Activated naive CD8-positive, alpha-beta T cell treated with anti-CD3 and anti-CD28 coated beads, Interleukin-2, amount 50 U/mL, for 24 hours (primary cell): Measurements from ENCODE around the gene PXYLP1.

ENCODE experiments used
- ATAC-seq: fragments of 150-1000 bp; cut with Tn5 transposase; one replicate; pipeline ENCODE4 v1.10.0; 2021
- DNase-seq: peaks from one replicate; pipeline ENCODE4 v3.0.0; 2021
- H3K27ac Mint-ChIP-seq: one replicate; pipeline ENCODE4 v1.8.0; 2021; ENCODE audit warnings: mild to moderate bottlenecking, mixed read lengths
- H3K27me3 Mint-ChIP-seq: one replicate; pipeline ENCODE4 v1.8.0; 2021; ENCODE audit warnings: mixed read lengths
- H3K36me3 Mint-ChIP-seq: one replicate; pipeline ENCODE4 v1.8.0; 2021; ENCODE audit warnings: low read depth, mixed read lengths
- H3K4me1 Mint-ChIP-seq: one replicate; pipeline ENCODE4 v1.8.0; 2021; ENCODE audit warnings: mixed read lengths
- H3K4me3 Mint-ChIP-seq: one replicate; pipeline ENCODE4 v1.8.0; 2021; ENCODE audit warnings: mild to moderate bottlenecking, moderate library complexity, mixed read lengths
- H3K9me3 Mint-ChIP-seq: one replicate; pipeline ENCODE4 v1.8.0; 2021; ENCODE audit warnings: mixed read lengths

The PXYLP1 gene

DNA sequence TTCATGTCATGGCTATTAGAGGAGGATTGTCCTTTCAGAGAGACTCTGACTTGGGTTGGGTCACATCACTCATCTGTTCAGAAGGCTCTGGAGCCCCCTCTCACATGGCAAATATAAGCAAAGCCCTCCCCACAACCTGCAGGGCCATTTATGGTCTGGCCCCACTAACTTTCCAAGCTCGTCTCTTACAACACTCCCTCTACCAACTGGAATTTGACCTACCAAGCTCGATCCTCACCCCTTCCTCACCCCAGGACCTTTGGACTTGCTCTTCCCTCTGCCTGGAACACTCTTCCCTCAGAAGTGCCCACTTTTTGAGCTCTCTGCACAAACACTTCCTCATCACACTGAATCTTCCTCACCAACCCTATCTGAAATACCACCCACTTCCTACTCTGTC is 14.2 kb upstream of the PXYLP1 start:
- no peak for ATAC-seq

DNA sequence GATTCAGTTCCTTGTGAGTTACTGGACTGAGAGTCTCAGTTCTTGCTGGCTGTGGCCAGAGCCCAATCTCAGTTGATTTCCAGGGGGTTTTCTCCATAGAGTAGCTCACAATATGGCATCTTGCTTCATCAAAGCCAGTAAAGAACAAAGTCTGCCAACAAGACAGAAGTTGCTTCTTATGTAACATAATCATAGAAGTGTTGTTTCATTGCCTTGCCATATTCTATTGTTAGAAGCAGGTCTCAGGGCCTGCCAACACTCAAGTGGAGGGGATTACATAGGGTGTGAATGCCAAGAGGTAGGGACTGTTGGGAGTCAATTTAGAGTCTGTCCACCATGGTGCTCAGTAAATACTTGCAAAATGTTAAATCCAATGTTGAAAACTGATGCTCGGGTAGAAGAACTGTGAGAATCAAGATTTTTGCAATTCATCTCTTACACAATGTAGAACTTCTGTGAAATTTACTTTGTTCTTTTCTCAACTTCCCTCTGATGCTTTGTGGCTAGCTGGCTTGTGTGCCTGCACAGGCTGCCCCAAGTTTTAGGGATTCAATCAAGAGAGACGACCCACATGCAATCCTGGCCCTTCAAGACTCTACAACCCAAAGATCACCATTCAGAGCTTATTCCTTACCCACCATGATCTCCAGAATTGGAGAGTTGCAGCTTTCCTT is 13.3 kb upstream of the PXYLP1 start:
- no peaks in the 10 kb centered on the region for H3K4me1 Mint-ChIP-seq
- peaks cover 1% of the 10 kb centered on the region for H3K9me3 Mint-ChIP-seq
- H3K27me3 Mint-ChIP-seq, result peaks cover 7% of the 10 kb centered on the region
- H3K27ac Mint-ChIP-seq, result no peak overlapping the region
- DNase-seq, result no peak
- no peak for ATAC-seq
- no peak overlapping the region for H3K4me3 Mint-ChIP-seq
- H3K36me3 Mint-ChIP-seq, result no peaks in the 10 kb centered on the region

More for the DNA sequence above, 14.2 kb upstream of the PXYLP1 start:
- H3K4me3 Mint-ChIP-seq, result no peak overlapping the region
- no peak overlapping the region for H3K27ac Mint-ChIP-seq
- H3K36me3 Mint-ChIP-seq, result no peaks in the 10 kb centered on the region
- peaks cover 7% of the 10 kb centered on the region for H3K27me3 Mint-ChIP-seq
- H3K4me1 Mint-ChIP-seq, result no peaks in the 10 kb centered on the region
- no peak for DNase-seq
- H3K9me3 Mint-ChIP-seq, result no peaks in the 10 kb centered on the region

DNA sequence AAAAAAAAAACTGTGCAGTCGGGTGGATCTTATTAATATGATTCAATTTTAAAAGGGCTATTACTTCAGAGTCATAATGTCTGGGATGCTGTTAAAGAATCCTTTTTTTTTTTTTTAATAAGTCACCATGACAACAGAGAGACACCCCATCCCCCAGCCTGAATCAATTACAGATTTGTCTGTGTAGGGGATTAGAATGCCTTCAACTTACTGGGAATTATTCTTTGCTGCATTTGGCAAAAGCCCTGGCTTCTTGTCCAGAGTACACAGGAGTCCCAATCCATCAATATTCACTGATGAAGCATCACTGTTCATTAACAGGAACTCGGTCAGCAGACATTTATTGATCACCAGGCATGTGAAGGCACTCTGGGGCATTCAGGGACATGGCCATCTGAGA is 12.7 kb upstream of the PXYLP1 start:
- H3K4me1 Mint-ChIP-seq, result no peaks in the 10 kb centered on the region
- no peak for ATAC-seq
- peaks cover 6% of the 10 kb centered on the region for H3K9me3 Mint-ChIP-seq
- peaks cover 7% of the 10 kb centered on the region for H3K27me3 Mint-ChIP-seq
- DNase-seq, result no peak
- H3K36me3 Mint-ChIP-seq, result no peaks in the 10 kb centered on the region
- H3K4me3 Mint-ChIP-seq, result no peak overlapping the region
- no peak overlapping the region for H3K27ac Mint-ChIP-seq

GRCh38 chr3:141223673-141224166 is 7.9 kb upstream of the PXYLP1 start:
- H3K4me3 Mint-ChIP-seq, result no peak overlapping the region
- H3K27ac Mint-ChIP-seq, result no peak overlapping the region
- no peaks in the 10 kb centered on the region for H3K4me1 Mint-ChIP-seq
- H3K36me3 Mint-ChIP-seq, result no peaks in the 10 kb centered on the region
- H3K9me3 Mint-ChIP-seq, result peaks cover 6% of the 10 kb centered on the region
- no peaks in the 10 kb centered on the region for H3K27me3 Mint-ChIP-seq
- ATAC-seq, result no peak
- no peak for DNase-seq

GRCh38 chr3:141225939-141226338 is 5.7 kb upstream of the PXYLP1 start:
- Mint-ChIP-seq H3K36me3 (no peaks in the 10 kb centered on the region), H3K27me3 (no peaks in the 10 kb centered on the region), H3K27ac (no peak overlapping the region), H3K4me3 (no peak overlapping the region), H3K9me3 (peaks cover 6% of the 10 kb centered on the region), H3K4me1 (peaks cover 11% of the 10 kb centered on the region)
- DNase-seq, result no peak
- ATAC-seq, result no peak

GRCh38 chr3:141227216-141227615 is 4.4 kb upstream of the PXYLP1 start:
- Mint-ChIP-seq H3K4me3 (no peak overlapping the region), H3K36me3 (no peaks in the 10 kb centered on the region), H3K27me3 (no peaks in the 10 kb centered on the region), H3K27ac (no peak overlapping the region), H3K9me3 (peaks cover 6% of the 10 kb centered on the region), H3K4me1 (peaks cover 12% of the 10 kb centered on the region)
- ATAC-seq, result no peak
- DNase-seq, result no peak

GRCh38 chr3:141227752-141228151 is 3.9 kb upstream of the PXYLP1 start:
- ATAC-seq, result no peak
- no peaks in the 10 kb centered on the region for H3K27me3 Mint-ChIP-seq
- H3K4me3 Mint-ChIP-seq, result no peak overlapping the region
- DNase-seq, result no peak
- peaks cover 6% of the 10 kb centered on the region for H3K9me3 Mint-ChIP-seq
- H3K27ac Mint-ChIP-seq, result no peak overlapping the region
- H3K4me1 Mint-ChIP-seq, result peaks cover 16% of the 10 kb centered on the region
- H3K36me3 Mint-ChIP-seq, result no peaks in the 10 kb centered on the region

GRCh38 chr3:141228395-141228794 is 3.2 kb upstream of the PXYLP1 start:
- H3K27me3 Mint-ChIP-seq, result no peaks in the 10 kb centered on the region
- no peak for DNase-seq
- peaks cover 22% of the 10 kb centered on the region for H3K4me1 Mint-ChIP-seq
- no peak overlapping the region for H3K4me3 Mint-ChIP-seq
- no peak overlapping the region for H3K27ac Mint-ChIP-seq
- H3K9me3 Mint-ChIP-seq, result peaks cover 4% of the 10 kb centered on the region
- H3K36me3 Mint-ChIP-seq, result no peaks in the 10 kb centered on the region
- no peak for ATAC-seq

DNA sequence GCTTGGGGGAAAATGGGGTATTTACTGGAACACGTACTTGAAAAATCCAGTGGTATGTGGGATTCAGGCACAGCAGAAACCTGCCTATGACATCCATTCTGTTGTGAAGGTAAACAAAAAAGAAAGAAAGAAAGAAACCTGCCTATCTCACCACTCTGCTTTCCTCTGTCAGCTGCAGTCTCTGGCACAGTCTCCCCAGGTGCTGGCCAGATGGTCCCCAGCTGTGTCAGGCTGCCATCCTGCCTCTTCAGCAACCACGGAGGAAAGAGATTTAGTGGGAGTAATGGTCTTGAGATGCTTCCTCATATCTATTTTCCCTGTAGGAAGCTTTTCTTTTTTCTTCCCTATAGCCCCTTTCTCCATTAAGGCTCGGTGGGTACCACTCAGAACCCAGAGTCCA is 2.5 kb upstream of the PXYLP1 start:
- Mint-ChIP-seq H3K27me3 (no peaks in the 10 kb centered on the region), H3K9me3 (no peaks in the 10 kb centered on the region), H3K36me3 (no peaks in the 10 kb centered on the region), H3K4me3 (no peak overlapping the region), H3K4me1 (peaks cover 27% of the 10 kb centered on the region), H3K27ac (no peak overlapping the region)
- ATAC-seq (no peak), DNase-seq (no peak)

GRCh38 chr3:141230293-141230692 is 1.3 kb upstream of the PXYLP1 start:
- H3K27me3 Mint-ChIP-seq, result no peaks in the 10 kb centered on the region
- peaks cover 36% of the 10 kb centered on the region for H3K4me1 Mint-ChIP-seq
- H3K36me3 Mint-ChIP-seq, result no peaks in the 10 kb centered on the region
- ATAC-seq (no peak), DNase-seq (no peak)
- H3K27ac Mint-ChIP-seq, result peak overlapping the region; percentile 95
- peak overlapping the region; percentile 86 for H3K4me3 Mint-ChIP-seq
- H3K9me3 Mint-ChIP-seq, result no peaks in the 10 kb centered on the region

DNA sequence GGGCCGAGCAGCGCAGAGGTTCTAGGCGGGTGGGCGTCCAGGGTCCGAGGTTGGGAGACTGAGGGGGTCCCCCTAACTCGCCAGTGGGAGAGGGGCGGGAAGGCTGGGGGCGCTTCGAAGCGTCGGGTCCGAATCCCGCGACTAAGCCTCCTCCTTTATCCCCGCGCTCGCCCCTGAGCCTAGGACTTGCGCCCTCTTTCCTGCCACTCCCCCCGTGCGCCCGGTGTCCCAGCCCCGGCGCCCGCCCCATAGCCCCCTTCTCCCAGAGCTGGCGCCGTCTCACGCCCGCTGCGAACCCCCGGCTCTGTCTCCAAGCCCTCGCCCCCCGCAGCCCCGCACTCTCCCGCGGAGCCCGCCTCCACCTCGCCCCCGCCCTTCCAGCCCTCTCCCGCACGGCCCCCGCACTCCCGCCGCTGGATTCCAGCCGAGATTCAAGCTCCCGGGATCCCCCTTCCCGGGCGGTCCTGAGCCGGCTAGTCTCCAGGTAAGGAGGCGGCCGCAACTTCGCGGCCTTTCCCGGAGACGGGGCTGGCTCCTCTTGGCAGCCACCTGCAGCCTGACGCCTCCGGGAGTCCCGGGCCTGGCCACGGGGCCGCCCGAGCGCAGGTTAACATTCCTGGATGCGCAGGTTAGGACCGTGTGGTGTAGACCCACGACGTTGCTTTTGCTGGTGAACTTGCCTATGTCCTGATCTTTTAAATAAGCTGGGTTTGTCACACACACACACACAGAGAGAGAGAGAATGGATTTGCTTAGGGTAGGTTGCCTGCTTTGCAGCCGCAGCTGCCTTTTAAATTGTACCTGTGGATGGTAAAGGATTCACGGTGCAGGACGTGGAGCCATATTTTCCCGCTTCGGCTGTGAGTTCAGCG is 563 bp downstream of the PXYLP1 start:
- no peaks in the 10 kb centered on the region for H3K9me3 Mint-ChIP-seq
- H3K27ac Mint-ChIP-seq, result peak overlapping the region; percentile 81
- no peaks in the 10 kb centered on the region for H3K27me3 Mint-ChIP-seq
- H3K36me3 Mint-ChIP-seq, result peaks cover 5% of the 10 kb centered on the region
- ATAC-seq (peak; percentile 5), DNase-seq (peak; percentile 31)
- peak overlapping the region; percentile 83 for H3K4me3 Mint-ChIP-seq
- peaks cover 50% of the 10 kb centered on the region for H3K4me1 Mint-ChIP-seq

DNA sequence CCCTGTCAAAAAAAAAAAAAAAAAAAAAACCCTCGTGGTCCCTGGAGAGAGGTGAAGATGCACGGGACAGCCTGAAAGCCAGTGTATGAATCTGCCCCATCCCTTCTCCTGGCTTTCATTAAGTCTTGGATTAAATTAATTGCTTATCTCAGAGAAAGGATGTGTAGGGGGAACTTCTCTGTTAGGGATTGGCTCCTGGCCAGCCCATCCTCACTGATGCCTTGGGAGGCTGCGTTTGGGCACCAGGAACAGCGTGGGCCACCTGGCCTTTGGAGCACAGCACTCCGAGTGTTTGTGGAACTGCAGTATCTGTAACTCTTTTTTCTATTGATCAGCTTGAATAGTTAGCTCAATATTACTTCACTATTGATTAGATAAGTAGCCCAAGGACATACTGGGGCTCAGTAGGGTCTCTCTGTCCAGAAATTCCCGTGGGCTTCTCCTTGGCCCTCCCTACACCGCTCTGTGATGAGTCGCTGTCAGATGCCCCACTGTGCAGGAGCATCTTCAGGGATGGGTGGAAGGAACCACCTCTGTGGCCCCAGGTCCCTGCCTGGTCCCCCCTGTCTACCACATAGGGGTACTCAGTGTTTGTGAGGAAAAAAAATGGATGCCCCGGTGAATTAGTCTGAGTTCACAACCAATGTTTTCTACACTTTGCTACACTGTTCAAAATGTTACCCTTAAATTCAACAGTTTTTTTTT is 2.0 kb downstream of the PXYLP1 start:
- Mint-ChIP-seq H3K27ac (no peak overlapping the region), H3K36me3 (peaks cover 6% of the 10 kb centered on the region), H3K9me3 (no peaks in the 10 kb centered on the region), H3K4me1 (peaks cover 64% of the 10 kb centered on the region), H3K27me3 (no peaks in the 10 kb centered on the region), H3K4me3 (peak overlapping the region; percentile 50)
- ATAC-seq (no peak), DNase-seq (no peak)

- peaks cover 71% of the 10 kb centered on the region for H3K4me1 Mint-ChIP-seq
- H3K36me3 Mint-ChIP-seq, result peaks cover 10% of the 10 kb centered on the region
- H3K4me3 Mint-ChIP-seq, result no peak overlapping the region
- DNase-seq, result no peak
- ATAC-seq, result no peak
- no peaks in the 10 kb centered on the region for H3K9me3 Mint-ChIP-seq
- no peaks in the 10 kb centered on the region for H3K27me3 Mint-ChIP-seq
- no peak overlapping the region for H3K27ac Mint-ChIP-seq
These were observed 2.7 kb downstream of the PXYLP1 start for GRCh38 chr3:141234283-141234682.

- ATAC-seq, result no peak
- no peak overlapping the region for H3K4me3 Mint-ChIP-seq
These were observed 4.1 kb downstream of the PXYLP1 start for GRCh38 chr3:141235661-141236171.

More at GRCh38 chr3:141235661-141236171, 4.1 kb downstream of the PXYLP1 start:
- Mint-ChIP-seq H3K36me3 (peaks cover 14% of the 10 kb centered on the region), H3K27ac (no peak overlapping the region), H3K27me3 (no peaks in the 10 kb centered on the region), H3K4me1 (peaks cover 76% of the 10 kb centered on the region), H3K9me3 (no peaks in the 10 kb centered on the region)
- no peak for DNase-seq
